Subcutaneous abdominal adipose tissue (tissue), 5 donors: ENCODE results near the gene KRTAP10-3.
"Not testable (repeated sequence)": the region's sequence is repeated elsewhere in the genome, so short reads cannot be mapped to it uniquely, and the experiment has no call there.

Experiments used
- H3K27ac ChIP-seq: one replicate; pipeline ENCODE4 v1.7.0; 2013; ENCODE audit warnings: low read depth, mild to moderate bottlenecking, inconsistent platforms, low read length, moderate library complexity
- H3K27me3 ChIP-seq, 5 donors: one replicate each; pipeline ENCODE4 v1.7.0; 2013; ENCODE audit warnings: low read length in 5 of 5, inconsistent platforms in 1 of 5; ENCODE audit not compliant: control insufficient read depth in 5 of 5, insufficient read depth in 4 of 5
- H3K36me3 ChIP-seq, 5 donors: one replicate each; pipeline ENCODE4 v1.7.0; 2013; ENCODE audit warnings: low read length in 5 of 5; ENCODE audit not compliant: control insufficient read depth in 5 of 5, insufficient read depth in 5 of 5
- H3K4me1 ChIP-seq, 5 donors: one replicate each; pipeline ENCODE4 v1.7.0; 2013; ENCODE audit warnings: low read length in 5 of 5, mild to moderate bottlenecking in 3 of 5, moderate library complexity in 1 of 5; ENCODE audit not compliant: control insufficient read depth in 5 of 5, insufficient read depth in 5 of 5
- H3K4me3 ChIP-seq, 5 donors: one replicate each; pipeline ENCODE4 v1.7.0; 2013; ENCODE audit warnings: low read length in 5 of 5, low read depth in 1 of 5
- H3K9ac ChIP-seq, 5 donors: one replicate each; pipeline ENCODE4 v1.7.0; 2013; ENCODE audit warnings: low read length in 5 of 5, mild to moderate bottlenecking in 4 of 5, moderate library complexity in 3 of 5
- H3K9me3 ChIP-seq, 5 donors: one replicate each; pipeline ENCODE4 v1.7.0; 2013; ENCODE audit warnings: low read length in 5 of 5; ENCODE audit not compliant: control insufficient read depth in 5 of 5
- donor health status: healthy.
- donor health status: healthy.
- donor health status: healthy.
- donor health status: healthy.
- donor health status: healthy.

Gene KRTAP10-3

GRCh38 chr21:44571296-44571695, 12.7 kb upstream of the KRTAP10-3 start:
- Histone ChIP-seq H3K27me3 (peaks cover 5 to 24% (median 8%) of the 10 kb centered on the region in 5 donors), H3K4me3 (no peak overlapping the region), H3K27ac (no peak overlapping the region), H3K36me3 (no peaks in the 10 kb centered on the region), H3K4me1 (peaks cover 0 to 4% (median 0%) of the 10 kb centered on the region in 5 donors), H3K9ac (no peak overlapping the region), H3K9me3 (peaks cover 0 to 25% (median 11%) of the 10 kb centered on the region in 5 donors)

- Histone ChIP-seq H3K36me3 (no peaks in the 10 kb centered on the region), H3K9ac (no peak overlapping the region), H3K27me3 (peaks cover 5 to 24% (median 8%) of the 10 kb centered on the region in 5 donors), H3K9me3 (peaks cover 0 to 17% (median 8%) of the 10 kb centered on the region in 5 donors), H3K4me3 (no peak overlapping the region), H3K4me1 (peaks cover 0 to 4% (median 0%) of the 10 kb centered on the region in 5 donors), H3K27ac (no peak overlapping the region)
Observed at GRCh38 chr21:44569861-44570517, 11.4 kb upstream of the KRTAP10-3 start.

- H3K9me3 ChIP-seq = peaks cover 0 to 17% (median 8%) of the 10 kb centered on the region in 5 donors
- H3K36me3 ChIP-seq = no peaks in the 10 kb centered on the region
- H3K27ac ChIP-seq = no peak overlapping the region
- H3K4me1 ChIP-seq = no peaks in the 10 kb centered on the region
- H3K4me3 ChIP-seq = no peak overlapping the region
- peaks cover 0 to 24% (median 8%) of the 10 kb centered on the region in 5 donors for H3K27me3 ChIP-seq
- no peak overlapping the region for H3K9ac ChIP-seq
Observed at GRCh38 chr21:44568667-44569556, 10.3 kb upstream of the KRTAP10-3 start.

- Histone ChIP-seq H3K9me3 (peaks cover 0 to 17% (median 11%) of the 10 kb centered on the region in 5 donors), H3K36me3 (no peaks in the 10 kb centered on the region), H3K27me3 (peaks cover 0 to 21% (median 8%) of the 10 kb centered on the region in 5 donors), H3K27ac (no peak overlapping the region), H3K4me1 (no peaks in the 10 kb centered on the region), H3K9ac (no peak overlapping the region), H3K4me3 (no peak overlapping the region)
Observed at GRCh38 chr21:44568261-44568660, 9.7 kb upstream of the KRTAP10-3 start.

- no peak overlapping the region for H3K27ac ChIP-seq
- H3K27me3 ChIP-seq = peaks cover 0 to 18% (median 8%) of the 10 kb centered on the region in 5 donors
- no peaks in the 10 kb centered on the region for H3K36me3 ChIP-seq
- peaks cover 0 to 17% (median 11%) of the 10 kb centered on the region in 5 donors for H3K9me3 ChIP-seq
- no peak overlapping the region for H3K9ac ChIP-seq
- no peaks in the 10 kb centered on the region for H3K4me1 ChIP-seq
- no peak overlapping the region for H3K4me3 ChIP-seq
Observed at GRCh38 chr21:44567481-44568171, 9.0 kb upstream of the KRTAP10-3 start.

- Histone ChIP-seq H3K9ac (no peak overlapping the region), H3K36me3 (no peaks in the 10 kb centered on the region), H3K27ac (no peak overlapping the region), H3K4me3 (no peak overlapping the region), H3K27me3 (peaks cover 0 to 18% (median 8%) of the 10 kb centered on the region in 5 donors), H3K9me3 (peaks cover 0 to 13% (median 6%) of the 10 kb centered on the region in 5 donors), H3K4me1 (no peaks in the 10 kb centered on the region)
Observed at GRCh38 chr21:44566403-44566802, 7.8 kb upstream of the KRTAP10-3 start.

- Histone ChIP-seq H3K9ac (no peak overlapping the region), H3K4me3 (no peak overlapping the region), H3K27ac (no peak overlapping the region), H3K4me1 (no peaks in the 10 kb centered on the region), H3K36me3 (no peaks in the 10 kb centered on the region), H3K9me3 (peaks cover 0 to 7% (median 0%) of the 10 kb centered on the region in 5 donors), H3K27me3 (peaks cover 0 to 14% (median 8%) of the 10 kb centered on the region in 5 donors)
Observed at GRCh38 chr21:44564886-44565598, 6.4 kb upstream of the KRTAP10-3 start.

GRCh38 chr21:44564099-44564498, 5.5 kb upstream of the KRTAP10-3 start:
- H3K27ac ChIP-seq = no peak overlapping the region
- no peak overlapping the region for H3K4me3 ChIP-seq
- no peaks in the 10 kb centered on the region for H3K36me3 ChIP-seq
- H3K27me3 ChIP-seq = peaks cover 0 to 11% (median 8%) of the 10 kb centered on the region in 5 donors
- H3K9ac ChIP-seq = no peak overlapping the region
- peaks cover 0 to 7% (median 0%) of the 10 kb centered on the region in 5 donors for H3K9me3 ChIP-seq
- no peaks in the 10 kb centered on the region for H3K4me1 ChIP-seq

GRCh38 chr21:44558329-44558675, 293 bp downstream of the KRTAP10-3 start:
- not testable (repeated sequence) for H3K9me3 ChIP-seq, H3K4me1 ChIP-seq, H3K9ac ChIP-seq, H3K27ac ChIP-seq, H3K4me3 ChIP-seq, H3K36me3 ChIP-seq
- peaks cover 10 to 36% (median 27%) of the 10 kb centered on the region in 5 donors for H3K27me3 ChIP-seq
